NCI-H2107 treated with DMSO at 0.1 percent for 48 hours (cell line): ENCODE measurements around the gene H19.

ENCODE experiments used
- DNase-seq: peaks from one replicate; lab custom pipeline; 2025; ENCODE audit not compliant: unreplicated experiment; lab: John Stamatoyannopoulos, UW

H19 gene

DNA sequence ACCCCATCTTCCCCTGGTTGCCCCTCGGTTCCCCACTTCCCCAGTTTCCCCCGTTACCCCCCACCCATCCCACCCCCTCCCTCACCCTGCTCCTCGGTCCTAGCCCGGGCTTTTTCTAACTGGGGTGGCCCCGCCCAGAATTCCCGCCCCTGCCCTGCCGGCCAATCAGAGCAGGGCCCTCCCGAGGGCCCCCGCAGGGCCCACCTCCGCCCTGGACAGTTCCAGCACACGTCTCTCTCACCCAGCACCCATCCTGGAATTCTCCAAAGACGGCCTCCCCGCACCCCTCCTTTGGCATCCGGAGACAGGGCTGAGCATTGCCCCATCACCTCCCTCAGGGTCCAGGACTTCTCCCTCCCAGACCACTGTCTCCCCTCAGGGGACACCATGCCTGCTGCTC is at the start of gene H19:
Gene H19 (minus strand): TSS at position 88 of the 400 bp plus-strand sequence.
- DNase-seq, result no peak

DNA sequence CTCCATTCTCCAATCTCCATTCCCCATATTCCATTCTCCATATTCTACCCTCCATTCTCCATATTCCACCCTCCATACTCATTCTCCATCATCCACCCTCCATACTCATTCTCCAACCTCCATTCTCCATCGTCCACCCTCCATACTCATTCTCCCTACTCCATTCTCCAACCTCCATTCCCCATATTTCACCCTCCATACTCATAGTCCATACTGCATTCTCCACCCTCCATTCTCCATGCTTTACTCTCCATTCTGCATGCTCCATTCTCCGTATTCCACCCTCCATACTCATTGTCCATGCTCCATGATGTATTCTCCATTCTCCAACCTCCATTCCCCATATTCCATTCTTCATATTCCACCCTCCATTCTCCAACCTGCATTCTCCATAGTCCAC is 44.3 kb upstream of the H19 start:
- DNase-seq, result no peak

DNA sequence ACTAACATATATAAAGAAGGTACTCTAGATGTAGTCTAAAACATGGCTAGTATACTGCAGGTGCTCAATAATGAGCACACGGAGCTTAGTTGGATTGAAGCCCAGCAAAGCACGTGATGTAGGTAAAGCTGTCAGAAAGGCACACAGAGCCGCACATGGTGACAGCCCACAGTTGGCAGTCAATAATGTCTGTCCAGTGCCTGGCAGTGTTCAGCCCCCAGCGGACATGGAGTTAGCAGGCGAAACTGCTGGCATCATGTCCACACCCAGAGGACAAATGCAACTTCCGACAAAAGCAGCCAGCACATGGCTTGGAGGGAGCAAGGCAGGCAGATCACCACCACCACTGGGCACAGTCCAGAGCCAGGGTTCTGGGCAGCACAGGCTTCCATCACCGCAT is 43.5 kb upstream of the H19 start:
- DNase-seq, result no peak

DNA sequence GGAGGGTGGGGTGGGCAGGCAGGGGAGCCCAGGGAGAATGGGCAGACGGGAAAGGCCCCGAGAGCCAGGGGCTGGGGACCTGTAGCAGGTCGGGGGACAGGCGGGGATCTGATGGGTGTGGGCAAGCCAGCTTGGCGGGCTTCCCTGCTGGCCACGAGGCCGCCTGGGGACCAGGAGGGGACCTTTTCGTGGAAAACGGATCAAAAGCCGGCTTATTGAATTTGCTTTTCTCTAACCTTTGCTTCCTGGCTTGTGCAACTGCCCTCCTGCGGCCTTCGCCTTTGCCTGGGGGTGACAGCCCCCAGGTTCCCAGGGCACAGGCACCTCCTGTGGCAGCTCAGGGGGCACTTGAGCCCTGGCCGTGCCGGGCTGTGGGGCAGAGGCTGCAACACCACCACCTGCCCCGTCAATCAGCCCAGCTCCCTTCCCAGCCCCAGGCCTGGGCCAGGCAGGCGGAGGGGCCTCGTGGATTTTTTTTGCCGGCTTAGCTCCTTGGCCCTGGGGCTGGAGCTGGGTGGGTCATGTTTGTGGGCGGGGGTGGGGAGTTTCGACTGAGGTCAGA is 41.6 kb upstream of the H19 start:
- no peak for DNase-seq

DNA sequence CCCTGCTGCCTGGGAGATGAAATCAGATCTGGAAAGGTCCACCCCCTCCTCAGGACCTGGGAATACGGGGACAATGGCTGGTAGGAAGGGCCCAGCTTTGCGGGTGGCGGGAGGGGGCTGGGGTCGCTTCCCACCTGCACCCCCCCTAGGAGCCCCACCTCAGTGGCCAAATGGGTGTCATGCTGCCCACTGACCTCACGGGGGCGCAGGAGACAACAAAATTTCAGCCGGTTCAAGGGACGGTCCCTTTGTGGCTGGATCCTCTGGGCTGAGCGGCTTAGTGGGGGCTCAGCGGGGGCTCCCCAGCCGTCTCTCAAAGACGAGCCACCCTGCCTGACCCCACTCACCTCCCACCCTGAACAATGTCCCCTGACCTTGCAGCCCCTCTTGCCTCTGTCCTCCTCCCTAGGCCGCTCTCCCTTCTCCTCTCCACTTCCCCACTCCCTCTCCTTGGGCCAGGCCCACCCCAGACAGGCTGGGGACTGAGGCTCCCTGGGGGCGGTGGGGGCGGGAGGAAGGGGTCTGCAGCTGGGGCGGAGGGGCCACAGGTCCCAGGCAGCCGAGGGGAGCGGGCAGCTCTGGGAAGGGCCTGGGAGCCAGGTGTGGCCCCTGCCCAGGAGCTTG is 39.3 kb upstream of the H19 start:
- no peak for DNase-seq

DNA sequence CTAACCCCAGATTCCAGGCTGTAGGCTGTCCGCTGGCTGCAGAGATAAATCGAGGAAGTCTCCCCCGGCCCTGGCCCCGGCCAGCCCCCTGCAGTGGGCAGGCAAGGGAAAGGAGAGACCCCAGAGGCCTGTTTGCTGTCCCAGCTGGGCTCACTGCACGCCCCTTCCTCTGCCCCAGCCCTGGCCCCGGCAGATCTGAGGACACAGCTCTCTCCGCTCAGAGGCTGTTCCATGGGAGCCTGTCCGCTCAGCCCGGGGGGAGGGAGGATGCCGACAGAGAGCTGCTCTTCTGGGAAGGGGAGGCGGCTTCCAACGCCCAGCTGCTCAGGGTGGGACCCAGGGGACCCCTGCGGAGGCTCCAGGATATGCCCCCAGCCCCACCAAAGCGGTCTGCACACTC is 37.7 kb upstream of the H19 start:
- DNase-seq, result no peak

DNA sequence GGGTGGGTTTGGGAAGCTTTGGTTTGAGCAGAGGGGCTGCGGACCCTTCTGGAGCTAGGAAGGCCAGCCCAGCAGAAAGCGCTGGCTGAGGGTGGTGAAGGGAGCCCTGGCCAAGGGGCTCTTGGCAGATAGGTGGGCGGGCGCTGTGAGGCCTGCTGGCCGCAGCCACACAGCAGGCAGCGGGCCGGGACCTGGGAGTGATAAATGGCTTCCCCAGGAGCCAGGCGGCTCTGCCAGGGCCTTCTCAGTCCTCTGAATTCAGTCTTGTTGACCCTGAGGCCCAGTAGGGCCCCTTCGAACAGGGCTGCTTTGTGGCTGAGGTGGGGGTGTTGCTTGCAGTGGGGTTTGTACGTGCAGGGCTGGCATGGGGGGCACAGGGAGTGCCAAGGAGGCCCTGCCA is 33.4 kb upstream of the H19 start:
- DNase-seq, result no peak

DNA sequence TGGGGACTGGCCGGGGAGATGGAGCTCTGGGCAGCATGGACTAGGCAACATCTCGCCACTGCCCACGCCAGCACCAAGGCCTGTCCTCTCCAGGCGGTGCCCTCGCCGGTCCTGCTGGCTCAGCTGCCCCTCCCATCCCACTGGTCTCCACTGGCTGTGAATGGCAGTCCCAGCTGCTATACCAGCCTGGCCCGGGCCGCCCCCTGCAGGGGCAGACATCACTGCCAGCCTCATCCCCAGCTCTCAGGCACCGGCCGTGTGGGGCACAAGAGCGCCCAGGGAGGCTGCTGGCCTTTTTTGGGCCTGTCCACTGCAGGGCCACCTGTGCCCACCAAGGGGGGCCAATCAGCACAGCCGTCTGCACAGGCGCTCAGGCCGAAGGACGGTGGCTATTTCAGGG is 30.1 kb upstream of the H19 start:
- DNase-seq, result no peak

DNA sequence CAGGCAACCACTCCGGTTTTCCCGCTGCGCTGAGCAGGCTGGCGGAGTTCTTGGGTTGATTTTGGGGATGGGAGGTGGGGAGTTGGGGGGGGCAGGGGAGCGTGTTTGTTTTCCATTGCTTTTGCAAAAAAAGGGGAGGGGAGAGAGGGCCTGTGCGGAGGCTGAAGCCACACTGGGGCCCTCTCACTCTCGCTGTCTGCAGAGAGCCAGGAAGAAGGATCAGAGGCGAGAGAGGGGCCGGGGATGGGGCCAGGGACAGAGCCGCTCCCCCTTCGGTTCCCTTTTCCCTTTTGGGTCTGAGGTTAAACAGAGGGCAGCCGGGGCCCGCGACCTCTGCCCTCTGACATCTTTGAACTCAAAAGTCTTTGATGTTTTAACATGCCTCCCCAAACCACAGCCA is 17.4 kb upstream of the H19 start:
- no peak for DNase-seq

DNA sequence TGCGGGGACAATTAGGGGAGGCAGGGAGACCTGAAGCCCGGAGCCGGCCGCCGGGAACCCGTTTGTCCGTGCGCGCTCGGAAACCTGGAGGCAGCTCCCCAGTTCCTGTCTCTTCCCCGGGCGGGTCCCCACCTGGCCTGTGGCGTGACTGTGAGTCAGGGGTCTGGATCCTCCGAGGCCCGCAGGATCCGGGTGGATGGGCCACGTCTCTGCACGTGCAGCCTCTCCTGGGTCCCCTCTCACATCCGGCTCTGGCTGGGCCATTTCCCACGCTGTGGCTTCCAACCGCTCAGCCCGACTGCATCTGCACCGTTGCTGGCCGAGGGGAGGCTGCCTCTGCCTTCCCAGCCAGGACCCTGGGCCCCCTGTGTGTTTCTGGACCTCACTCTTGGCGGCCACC is 14.8 kb upstream of the H19 start:
- DNase-seq, result no peak

DNA sequence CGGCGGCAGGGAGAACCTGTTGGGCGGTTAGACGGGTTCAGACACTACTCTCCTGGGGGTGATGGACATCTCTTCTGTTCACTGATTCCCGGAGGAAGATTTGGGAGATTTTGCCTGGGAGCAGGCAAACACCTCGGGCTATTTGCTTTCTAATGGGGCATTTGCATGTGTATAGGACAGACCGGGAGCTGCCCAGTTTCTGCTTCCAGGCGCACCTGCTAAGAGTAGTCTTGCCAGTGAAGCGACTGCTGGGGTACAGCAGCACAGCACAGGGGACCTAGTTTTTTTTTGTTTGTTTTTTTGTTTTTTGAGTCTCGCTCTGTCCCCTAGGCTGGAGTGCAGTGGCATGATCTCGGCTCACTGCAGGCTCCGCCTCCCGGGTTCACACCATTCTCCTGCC is 6.8 kb upstream of the H19 start:
- DNase-seq, result no peak

DNA sequence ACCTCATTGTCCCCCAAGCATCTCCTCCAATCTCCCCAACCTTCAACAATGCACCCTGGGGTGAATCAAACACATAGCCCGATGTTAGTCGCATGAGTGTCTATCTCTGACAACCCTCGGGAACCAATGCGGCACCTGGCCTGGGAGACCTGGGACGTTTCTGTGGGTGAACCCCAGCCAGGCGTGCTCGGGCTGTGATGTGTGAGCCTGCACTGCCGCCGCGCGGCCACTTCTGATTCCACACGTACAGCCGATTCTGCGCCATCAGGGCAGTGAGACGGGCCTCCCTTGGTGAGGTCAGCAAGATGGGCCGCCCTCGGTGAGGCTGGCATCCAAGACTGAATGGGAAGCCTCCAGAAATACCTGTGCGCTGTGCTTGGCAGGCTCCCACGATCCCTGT is 5.2 kb upstream of the H19 start:
- DNase-seq, result no peak

DNA sequence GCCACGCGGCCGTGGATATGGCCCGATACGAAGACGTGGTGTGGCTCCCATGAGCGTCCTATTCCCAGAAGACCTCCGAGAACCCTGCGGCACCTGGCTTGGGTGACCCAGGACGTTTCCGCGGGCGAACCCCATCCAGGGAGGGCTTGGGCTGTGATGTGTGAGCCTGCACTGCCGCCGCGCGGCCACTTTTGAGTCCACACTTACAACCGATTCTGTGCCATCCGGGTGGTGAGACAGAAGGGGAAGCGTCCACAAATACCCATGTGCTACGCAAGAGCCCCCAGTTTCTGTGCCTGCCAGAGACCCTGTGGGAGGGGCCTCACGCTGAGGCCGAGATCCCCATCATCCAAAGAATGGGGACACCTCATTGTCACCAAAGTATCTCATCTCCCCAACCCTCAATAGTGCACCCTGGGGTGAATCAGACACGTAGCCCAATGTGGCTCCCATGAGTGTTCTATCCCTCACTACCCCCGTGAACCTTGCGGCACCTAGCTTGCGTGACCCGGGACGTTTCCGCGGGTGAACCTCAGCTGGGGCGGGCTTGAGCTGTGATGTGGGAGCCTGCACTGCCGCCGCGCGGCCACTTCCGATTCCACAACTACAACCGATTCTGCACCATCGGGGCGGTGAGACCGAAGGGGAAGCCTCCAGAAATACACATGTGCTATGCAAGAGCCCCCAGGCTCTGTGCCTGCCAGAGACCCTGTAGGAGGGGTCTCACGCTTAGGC is 4.6 kb upstream of the H19 start:
- no peak for DNase-seq

DNA sequence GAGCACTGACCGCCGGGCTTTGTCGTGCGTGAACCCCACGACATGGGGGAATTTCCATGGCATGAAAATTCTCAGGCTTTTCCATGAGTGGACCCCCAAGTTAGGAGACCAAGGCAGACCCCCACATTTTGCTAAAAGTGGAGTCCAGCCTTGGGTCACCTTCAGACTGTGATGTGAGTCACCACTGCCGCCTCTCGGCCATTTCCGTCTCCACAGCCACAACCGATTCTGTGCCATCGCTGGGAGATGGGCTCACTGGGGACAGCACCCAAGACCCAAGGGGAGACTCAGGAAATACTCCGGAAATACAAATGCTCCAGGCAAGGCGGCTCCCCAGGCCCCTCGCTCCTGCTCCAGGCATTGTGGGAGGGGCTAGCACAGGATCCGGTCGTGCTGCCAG is 1.2 kb upstream of the H19 start:
- no peak for DNase-seq

DNA sequence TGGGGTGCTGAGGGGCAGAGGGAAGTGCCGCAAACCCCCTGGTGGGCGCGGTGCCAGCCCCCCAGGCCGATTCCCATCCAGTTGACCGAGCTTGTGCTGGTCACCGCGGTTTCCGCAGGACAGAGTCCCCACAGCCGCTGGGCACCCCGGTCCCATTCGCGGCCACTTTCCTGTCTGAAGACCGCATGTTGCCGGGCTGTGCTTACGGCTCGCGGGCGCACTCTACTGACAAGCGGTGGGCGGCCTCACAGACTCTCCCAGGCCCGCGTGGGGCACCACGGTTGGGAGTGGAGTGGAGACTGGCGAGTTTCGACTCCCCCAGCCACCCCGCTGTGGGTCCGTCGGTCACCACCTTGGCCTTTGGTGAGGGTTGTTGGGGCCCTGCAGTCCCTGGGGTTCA is 648 bp upstream of the H19 start:
- DNase-seq, result no peak

DNA sequence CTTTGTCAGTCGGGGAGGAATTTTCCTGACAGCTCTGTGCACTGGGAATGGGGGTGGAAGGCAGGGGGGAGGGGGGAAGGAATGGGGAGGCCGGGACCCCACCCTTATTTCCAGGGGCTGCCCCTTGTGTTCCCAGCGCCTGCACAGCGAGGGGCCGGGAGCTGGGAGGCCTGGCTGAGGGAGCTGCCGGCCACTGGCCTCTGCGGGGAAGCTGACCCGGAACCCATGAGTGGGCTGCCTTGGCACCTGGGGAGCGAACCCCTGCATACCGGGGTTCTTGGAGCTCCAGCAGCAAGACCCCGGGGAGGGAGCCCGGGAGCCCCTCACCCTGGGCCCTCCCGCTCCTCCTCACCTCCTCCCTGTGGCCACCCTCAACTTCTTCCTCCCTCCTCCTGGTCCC is 3.5 kb downstream of the H19 start:
- no peak for DNase-seq

DNA sequence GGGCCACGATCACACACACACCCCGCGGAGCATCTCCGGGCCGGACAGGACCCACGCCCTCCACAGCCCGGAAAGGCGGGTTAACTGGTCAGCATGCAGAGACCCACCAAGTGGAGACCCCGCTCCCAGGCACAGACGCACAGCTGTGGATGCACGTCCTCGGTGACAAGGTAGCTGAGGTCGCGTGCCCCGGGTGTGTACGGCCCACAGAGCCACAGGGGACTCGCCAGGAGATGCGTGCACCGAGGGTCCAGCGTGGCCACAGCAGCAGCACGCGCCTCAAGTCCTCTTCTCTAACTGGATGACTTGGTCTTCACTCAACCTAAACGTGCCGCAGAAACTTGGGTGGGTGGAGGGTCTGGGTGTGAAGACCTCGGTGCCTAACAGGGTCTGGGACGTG is 5.5 kb downstream of the H19 start:
- DNase-seq, result no peak

DNA sequence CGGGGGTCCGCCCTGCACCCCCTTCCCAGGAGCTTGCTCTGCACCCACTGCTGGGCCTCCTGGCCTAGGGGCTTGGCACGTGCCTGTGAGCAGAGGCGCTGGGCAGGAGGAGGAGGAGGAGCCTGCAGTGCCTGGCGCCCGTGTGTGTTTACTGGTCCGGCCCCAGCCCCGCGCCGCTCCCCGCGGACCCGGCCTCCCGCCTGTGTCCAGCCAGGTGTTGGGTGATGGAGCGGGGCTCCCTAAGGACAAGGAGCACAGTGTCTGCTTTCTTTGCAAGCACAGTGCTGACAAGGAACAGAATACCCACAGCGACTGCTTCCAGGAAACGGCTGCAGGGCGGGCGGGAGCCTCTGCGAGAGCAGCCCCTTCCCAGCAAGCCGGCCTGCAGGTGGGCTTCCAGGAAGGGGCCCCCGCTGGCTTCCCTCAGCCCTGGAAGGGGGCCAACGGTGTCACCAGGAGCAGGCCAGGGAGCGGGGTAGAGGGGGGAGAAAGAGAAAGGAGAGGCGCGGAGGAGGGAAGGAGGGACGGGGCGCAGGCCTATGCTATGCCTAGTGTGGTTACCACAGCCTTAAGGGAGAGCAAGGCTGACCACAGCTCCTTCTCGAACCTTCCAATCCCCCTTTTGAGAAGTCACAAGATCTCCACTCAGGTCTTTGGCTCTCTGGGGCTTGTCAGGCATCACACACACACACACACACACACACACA is 6.6 kb downstream of the H19 start:
- no peak for DNase-seq

DNA sequence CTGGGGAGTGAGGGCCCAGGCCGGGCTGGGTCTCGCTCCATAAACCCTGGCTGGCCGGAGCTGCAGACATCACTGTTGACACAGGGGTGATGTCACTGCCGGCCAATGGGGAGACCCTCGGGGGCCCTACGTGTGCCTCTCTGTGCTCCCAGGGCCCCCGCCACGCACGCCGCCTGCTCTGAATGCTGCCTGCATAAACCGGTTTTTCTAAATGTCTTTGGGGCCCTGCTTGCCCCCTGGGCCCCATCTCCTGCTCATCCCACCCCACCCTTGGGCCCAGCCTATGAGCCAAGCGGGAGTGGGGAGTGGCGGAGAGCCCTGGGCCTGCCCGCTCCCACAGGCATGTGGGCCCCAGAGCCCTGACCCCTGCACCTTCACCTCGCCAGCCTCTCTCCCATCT is 7.7 kb downstream of the H19 start:
- no peak for DNase-seq

DNA sequence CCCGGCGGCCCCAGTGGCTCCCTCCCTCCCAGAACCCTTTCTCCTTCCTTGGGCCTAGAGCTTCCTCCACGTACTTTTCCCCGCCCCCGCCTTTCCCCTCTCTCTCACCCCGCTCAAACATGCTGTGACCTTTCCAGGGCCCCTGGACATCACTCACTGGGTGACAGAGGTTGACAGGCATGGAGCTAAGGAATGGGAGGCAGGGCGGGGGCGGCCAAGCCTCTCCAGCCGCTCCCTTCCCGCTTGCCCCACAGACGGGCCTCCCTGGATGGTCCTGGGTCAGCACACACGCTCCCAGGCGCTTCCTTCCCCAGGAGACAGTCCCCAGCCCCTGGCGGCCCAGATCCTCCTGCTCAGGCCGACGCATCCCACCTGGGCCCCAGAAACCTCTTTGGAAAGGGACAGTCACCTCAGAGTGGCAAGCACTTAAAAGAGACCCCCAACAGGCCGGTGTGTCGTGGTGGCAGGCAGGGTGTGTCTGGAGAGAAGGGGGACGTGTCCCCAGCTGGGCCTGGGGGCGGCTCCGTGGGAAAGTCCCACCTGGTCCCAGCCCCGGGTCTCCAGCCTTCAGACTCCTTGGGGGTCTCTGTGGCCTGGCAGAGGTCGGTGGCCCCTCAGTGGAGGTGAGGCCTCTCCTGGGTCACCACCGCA is 8.8 kb downstream of the H19 start:
- no peak for DNase-seq

DNA sequence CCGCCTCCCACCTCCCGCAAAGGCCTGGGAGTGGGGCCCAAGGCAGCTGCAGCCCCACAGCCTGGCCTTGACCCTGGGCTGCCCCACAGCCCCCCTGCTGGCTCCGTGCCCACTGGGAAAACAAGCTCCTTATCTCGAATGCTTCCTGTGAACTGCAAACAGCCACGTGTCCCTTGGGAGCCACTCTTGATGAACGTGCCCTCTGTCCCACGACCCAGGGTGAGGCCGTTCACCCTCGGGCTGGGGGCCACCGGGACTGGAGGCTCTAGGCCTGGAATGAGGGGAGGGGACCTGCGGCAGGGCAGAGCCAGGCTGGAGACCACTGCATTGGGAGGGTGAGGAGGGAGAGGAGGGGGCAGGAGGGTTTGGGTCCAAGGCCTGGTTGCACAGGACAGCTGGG is 9.5 kb downstream of the H19 start:
- DNase-seq, result no peak

DNA sequence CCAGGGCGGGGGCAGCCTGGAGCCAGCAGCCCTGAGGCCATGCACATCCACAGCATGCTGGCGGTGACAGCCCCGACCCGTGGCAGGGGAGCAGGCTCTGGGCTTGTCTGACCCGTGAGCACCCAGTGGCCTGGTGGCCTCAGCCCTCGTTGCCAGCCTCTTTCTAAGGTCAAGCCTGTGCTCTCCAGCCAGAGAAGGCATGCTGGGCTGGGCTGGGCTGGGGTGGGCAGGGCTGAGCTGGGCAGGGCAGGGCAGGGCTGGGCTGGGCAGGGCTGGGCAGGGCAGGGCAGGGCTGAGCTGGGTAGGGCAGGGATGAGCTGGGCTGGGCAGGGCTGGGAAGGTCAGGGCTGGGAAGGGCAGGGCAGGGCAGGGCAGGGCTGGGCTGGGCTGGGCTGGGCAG is 10.6 kb downstream of the H19 start:
- no peak for DNase-seq
